Upper lobe of left lung (tissue), 6 donors: ENCODE data around the gene PPFIA3. TPM values are rescaled to one million over a fixed set of nuclear protein-coding genes. Genes with fewer than 3 reads are reported as not detected.

Experiments
- ATAC-seq, 2 donors: fragments of 200-7000 bp; cut with Tn5 transposase; one replicate each; pipeline ENCODE4 v1.9.1; 2022; ENCODE audit warnings: mild to moderate bottlenecking in 2 of 2, moderate library complexity in 2 of 2; ENCODE audit not compliant: low FRiP score in 2 of 2
- DNase-seq, 2 donors: peaks; one replicate each; pipeline ENCODE4 v3.0.0-alpha.2; 2019 to 2020
- H3K27ac ChIP-seq, 4 donors: fragments of 200-600 bp; sonication (generic); one replicate each; pipeline ENCODE4 v1.5.1; 2016 to 2019
- H3K27me3 ChIP-seq, 4 donors: fragments of 200-600 bp; sonication (generic); one replicate each; pipeline ENCODE4 v1.5.1; 2017 to 2019
- H3K36me3 ChIP-seq, 4 donors: fragments of 200-600 bp; sonication (generic); one replicate each; pipeline ENCODE4 v1.5.1; 2016 to 2019
- H3K4me1 ChIP-seq, 4 donors: fragments of 200-600 bp; sonication (generic); one replicate each; pipeline ENCODE4 v1.5.1; 2018 to 2019
- H3K4me3 ChIP-seq, 4 donors: fragments of 200-600 bp; sonication (generic); one replicate each; pipeline ENCODE4 v1.5.1; 2017 to 2019; ENCODE audit warnings: mild to moderate bottlenecking in 2 of 4, moderate library complexity in 1 of 4
- H3K9me3 ChIP-seq, 4 donors: fragments of 200-600 bp; sonication (generic); one replicate each; pipeline ENCODE4 v1.5.1; 2018 to 2019
- CTCF ChIP-seq, 6 experiments: fragments of 450-650 bp in 4 of 6; fragments of 200-600 bp in 2 of 6; sonication (generic) in 2 of 6; IDR thresholded peaks; one replicate each; pipeline ENCODE4 v1.5.1; 2016 to 2019; ENCODE audit warnings: antibody characterized with exemption in 6 of 6
- EP300 ChIP-seq, 4 donors: sonication (generic); formaldehyde crosslinking; IDR thresholded peaks; one replicate each; pipeline ENCODE4 v1.5.1; 2017; ENCODE audit warnings: antibody characterized with exemption in 4 of 4, control low read depth in 2 of 4
- POLR2A ChIP-seq, 4 donors: fragments of 450-650 bp; IDR thresholded peaks; one replicate each; pipeline ENCODE4 v1.5.1; 2016 to 2017; ENCODE audit warnings: antibody characterized with exemption in 4 of 4, mild to moderate bottlenecking in 2 of 4
- POLR2AphosphoS5 ChIP-seq, 2 donors: sonication (generic); formaldehyde crosslinking; IDR thresholded peaks; one replicate each; pipeline ENCODE4 v1.5.1; 2017; ENCODE audit warnings: antibody characterized with exemption in 2 of 2
- WGBS, 2 donors: methylation state at CpG; one replicate each; pipeline ENCODE4 v1.1.5; 2017 to 2018; 5-methylcytosine and 5-hydroxymethylcytosine counted together
- total RNA-seq, 6 donors: library from RNA; depleted of rRNA in 4 of 6; stranded (reverse); fragments of >200 nt in 4 of 6; gene quantifications; one replicate each; pipeline versions ENCODE4 v1.1.0 to v1.2.1, GENCODE V29; 2016 to 2021
- donor health status: DM: no; HTN: no; CAD: no; lungs with moderate emphysema.
- donor health status: DM: no; HTN: yes; CAD: no; lungs with severe emphysema.

PPFIA3 gene
- total RNA-seq, 6 donors from 2014 or later: 2.4 to 11.5 (median 5.9) TPM

- ATAC-seq: no peak
- H3K36me3 ChIP-seq: peaks cover 19 to 97% (median 80%) of the 10 kb centered on the region in 4 donors
- H3K9me3 ChIP-seq: no peaks in the 10 kb centered on the region
- DNase-seq: peak in 1 of 2 donors; percentile 58
- H3K27me3 ChIP-seq: no peaks in the 10 kb centered on the region
- no peak overlapping the region for H3K4me3 ChIP-seq
- TF ChIP-seq POLR2A (IDR thresholded peaks at IDR 0.05) (no peak), EP300 (IDR thresholded peaks at IDR 0.05) (no peak), POLR2AphosphoS5 (IDR thresholded peaks at IDR 0.05) (no peak)
- no peak overlapping the region for H3K27ac ChIP-seq
- peaks cover 4 to 5% (median 4%) of the 10 kb centered on the region in 4 donors for H3K4me1 ChIP-seq
- 85 to 87% methylated on average over 22 to 23 of the region's 23 CpGs for WGBS, 2 donors
These were observed 24.6 kb upstream of the PPFIA3 start for GRCh38 chr19:49094505-49095482.

GRCh38 chr19:49097453-49098288 is 21.7 kb upstream of the PPFIA3 start:
- H3K27ac ChIP-seq: no peak overlapping the region
- H3K4me1 ChIP-seq: peaks cover 4 to 5% (median 4%) of the 10 kb centered on the region in 4 donors
- ATAC-seq: peak; percentile 84 to 90
- 60 to 62% methylated on average over 7 to 8 of the region's 8 CpGs for WGBS, 2 donors
- H3K4me3 ChIP-seq: no peak overlapping the region
- no peak for TF ChIP-seq EP300 (IDR thresholded peaks at IDR 0.05)
- peak; percentile 93 to 98 (median 97) for TF ChIP-seq CTCF (IDR thresholded peaks at IDR 0.05)
- no peak for TF ChIP-seq POLR2AphosphoS5 (IDR thresholded peaks at IDR 0.05)
- TF ChIP-seq POLR2A (IDR thresholded peaks at IDR 0.05): no peak
- no peaks in the 10 kb centered on the region for H3K27me3 ChIP-seq
- H3K9me3 ChIP-seq: no peaks in the 10 kb centered on the region
- H3K36me3 ChIP-seq: peaks cover 19 to 97% (median 81%) of the 10 kb centered on the region in 4 donors
- peak in 1 of 2 donors; percentile 63 for DNase-seq

- no peak overlapping the region for H3K4me3 ChIP-seq
- no peak for TF ChIP-seq POLR2AphosphoS5 (IDR thresholded peaks at IDR 0.05)
- no peak for TF ChIP-seq POLR2A (IDR thresholded peaks at IDR 0.05)
- TF ChIP-seq CTCF (IDR thresholded peaks at IDR 0.05): no peak
- no peak for TF ChIP-seq EP300 (IDR thresholded peaks at IDR 0.05)
- DNase-seq (no peak), ATAC-seq (no peak)
- no peaks in the 10 kb centered on the region for H3K9me3 ChIP-seq
- H3K36me3 ChIP-seq: peaks cover 19 to 97% (median 81%) of the 10 kb centered on the region in 4 donors
- no peak overlapping the region for H3K27ac ChIP-seq
- H3K4me1 ChIP-seq: peaks cover 4 to 5% (median 4%) of the 10 kb centered on the region in 4 donors
- no peaks in the 10 kb centered on the region for H3K27me3 ChIP-seq
- WGBS, 2 donors: 57 to 65% methylated on average over 4 of the region's 4 CpGs
These were observed 20.5 kb upstream of the PPFIA3 start for GRCh38 chr19:49098795-49099194.

- DNase-seq: peak in 1 of 2 donors; percentile 47
- H3K4me1 ChIP-seq: peaks cover 4 to 5% (median 4%) of the 10 kb centered on the region in 4 donors
- WGBS, 2 donors: 89 to 91% methylated on average over 9 to 12 of the region's 12 CpGs
- H3K36me3 ChIP-seq: peaks cover 19 to 99% (median 87%) of the 10 kb centered on the region in 4 donors
- H3K4me3 ChIP-seq: no peak overlapping the region
- no peaks in the 10 kb centered on the region for H3K27me3 ChIP-seq
- TF ChIP-seq EP300 (IDR thresholded peaks at IDR 0.05) (no peak), CTCF (IDR thresholded peaks at IDR 0.05) (no peak), POLR2AphosphoS5 (IDR thresholded peaks at IDR 0.05) (no peak), POLR2A (IDR thresholded peaks at IDR 0.05) (no peak)
- no peaks in the 10 kb centered on the region for H3K9me3 ChIP-seq
- H3K27ac ChIP-seq: no peak overlapping the region
- ATAC-seq: no peak
These were observed 18.2 kb upstream of the PPFIA3 start for GRCh38 chr19:49101160-49101559.

- WGBS, 2 donors: 89 to 93% methylated on average over 11 to 12 of the region's 12 CpGs
- Histone ChIP-seq H3K4me1 (peaks cover 4% of the 10 kb centered on the region in 4 donors), H3K27me3 (no peaks in the 10 kb centered on the region), H3K36me3 (peaks cover 19 to 99% (median 91%) of the 10 kb centered on the region in 4 donors), H3K27ac (no peak overlapping the region), H3K4me3 (no peak overlapping the region), H3K9me3 (no peaks in the 10 kb centered on the region)
- TF ChIP-seq POLR2A (IDR thresholded peaks at IDR 0.05) (no peak), CTCF (IDR thresholded peaks at IDR 0.05) (no peak), POLR2AphosphoS5 (IDR thresholded peaks at IDR 0.05) (no peak), EP300 (IDR thresholded peaks at IDR 0.05) (no peak)
- peak in 1 of 2 donors; percentile 41 for DNase-seq
- ATAC-seq: no peak
These were observed 17.0 kb upstream of the PPFIA3 start for GRCh38 chr19:49102303-49102702.
